ENCODE data around the gene CNDP2.

- TF ChIP-seq CTCF (IDR thresholded peaks at IDR 0.05) (no peak), POLR2AphosphoS5 (IDR thresholded peaks at IDR 0.05) (no peak)
These were observed 7.0 kb downstream of the CNDP2 start for GRCh38 chr18:74503137-74503536.

Measured in breast epithelium (tissue), 3 donors.